OCI-LY7 (cell line): ENCODE measurements around the gene PHOSPHO2.

Experiments used
- CTCF ChIP-seq: fragments of 200-600 bp; sonication (generic); conservative IDR thresholded peaks from 2 replicates; pipeline ENCODE4 v1.5.1; 2014; ENCODE audit warnings: mild to moderate bottlenecking, antibody characterized with exemption, low read length, moderate library complexity, mixed read lengths
- EZH2phosphoT487 ChIP-seq: fragments of 200-600 bp; sonication (generic); IDR thresholded peaks from 2 replicates; pipeline ENCODE4 v1.6.1; 2018; ENCODE audit warnings: low read depth, borderline replicate concordance, mild to moderate bottlenecking, mixed run types, antibody characterized with exemption, low read length, moderate library complexity, mixed read lengths

- TF ChIP-seq CTCF (no peak), EZH2phosphoT487 (no peak)
These were observed 18.5 kb downstream of the PHOSPHO2 start for GRCh38 chr2:169712791-169713227.
